HG03460 (cell line): Measurements from ENCODE around the gene ZNF423.
"Not testable (repeated sequence)": the region's sequence is repeated elsewhere in the genome, so short reads cannot be mapped to it uniquely, and the experiment has no call there.

Experiments used
- ATAC-seq: cut with Tn5 transposase; IDR thresholded peaks from one replicate; pipeline ENCODE4 v1.9.1; 2021; ENCODE audit not compliant: unreplicated experiment

ZNF423 gene

GRCh38 chr16:49566432-49566831, 289.5 kb downstream of the ZNF423 start:
- ATAC-seq = no peak

- ATAC-seq = no peak
Measured at GRCh38 chr16:49564496-49565229, 291.2 kb downstream of the ZNF423 start.

- ATAC-seq = no peak
Measured at GRCh38 chr16:49563666-49564065, 292.2 kb downstream of the ZNF423 start.

- not testable (repeated sequence) for ATAC-seq
Measured at GRCh38 chr16:49562894-49563293, 293.0 kb downstream of the ZNF423 start.

GRCh38 chr16:49562228-49562627, 293.7 kb downstream of the ZNF423 start:
- ATAC-seq = no peak

- ATAC-seq = no peak
Measured at GRCh38 chr16:49560004-49560830, 295.7 kb downstream of the ZNF423 start.

- ATAC-seq = no peak
Measured at GRCh38 chr16:49559242-49559641, 296.7 kb downstream of the ZNF423 start.

- ATAC-seq = no peak
Measured at GRCh38 chr16:49558451-49558850, 297.5 kb downstream of the ZNF423 start.

GRCh38 chr16:49556606-49557446, 299.1 kb downstream of the ZNF423 start:
- ATAC-seq = no peak

GRCh38 chr16:49556249-49556605, 299.7 kb downstream of the ZNF423 start:
- no peak for ATAC-seq

- no peak for ATAC-seq
Measured at GRCh38 chr16:49554681-49555080, 301.2 kb downstream of the ZNF423 start.

GRCh38 chr16:49552313-49552928, 303.5 kb downstream of the ZNF423 start:
- ATAC-seq = no peak

- ATAC-seq = no peak
Measured at GRCh38 chr16:49550666-49551065, 305.2 kb downstream of the ZNF423 start.

- ATAC-seq = no peak
Measured at GRCh38 chr16:49550140-49550539, 305.8 kb downstream of the ZNF423 start.

GRCh38 chr16:49548325-49548970, 307.5 kb downstream of the ZNF423 start:
- no peak for ATAC-seq

GRCh38 chr16:49547448-49547847, 308.5 kb downstream of the ZNF423 start:
- no peak for ATAC-seq

- ATAC-seq = no peak
Measured at GRCh38 chr16:49546735-49547134, 309.2 kb downstream of the ZNF423 start.

- ATAC-seq = no peak
Measured at GRCh38 chr16:49545741-49546448, 310.0 kb downstream of the ZNF423 start.

- no peak for ATAC-seq
Measured at GRCh38 chr16:49545243-49545642, 310.7 kb downstream of the ZNF423 start.

- no peak for ATAC-seq
Measured at GRCh38 chr16:49544828-49545227, 311.1 kb downstream of the ZNF423 start.
